Tibial artery (tissue), 4 donors: Measurements from ENCODE around the gene PLD6.
A peak's percentile ranks its signal among the peaks of the same experiment; 100 is the strongest.

Experiments used
- DNase-seq, 2 donors: peaks; one replicate each; pipeline ENCODE4 v3.0.0-alpha.2; 2019
- H3K27ac ChIP-seq, 2 donors: fragments of 200-600 bp; sonication (generic) in 1 of 2; 1 replicate in 1 of 2; 2 replicates in 1 of 2; pipeline ENCODE4 v1.5.1; 2018 to 2019; ENCODE audit warnings: mild to moderate bottlenecking in 1 of 2
- H3K27me3 ChIP-seq, 2 donors: fragments of 200-600 bp; sonication (generic) in 1 of 2; one replicate each; pipeline versions ENCODE4 v1.5.1 to v1.6.0; 2016 to 2019
- H3K36me3 ChIP-seq, 3 donors: fragments of 200-600 bp; sonication (generic) in 2 of 3; one replicate each; pipeline ENCODE4 v1.5.1; 2016 to 2019; ENCODE audit warnings: mild to moderate bottlenecking in 2 of 3
- H3K4me1 ChIP-seq, 4 donors: fragments of 200-600 bp; sonication (generic) in 2 of 4; 1 replicate in 3 of 4; 2 replicates in 1 of 4; pipeline ENCODE4 v1.5.1; 2016 to 2019
- H3K4me3 ChIP-seq, 2 donors: fragments of 200-600 bp; sonication (generic) in 1 of 2; 1 replicate in 1 of 2; 2 replicates in 1 of 2; pipeline ENCODE4 v1.5.1; 2018 to 2019; ENCODE audit warnings: mild to moderate bottlenecking in 2 of 2
- H3K9me3 ChIP-seq, 3 donors: fragments of 200-600 bp; sonication (generic) in 1 of 3; one replicate each; pipeline ENCODE4 v1.5.1; 2016 to 2019
- CTCF ChIP-seq, 2 experiments: fragments of 200-600 bp in 1 of 2; fragments of 450-650 bp in 1 of 2; IDR thresholded peaks; one replicate each; pipeline ENCODE4 v1.5.1; 2017 to 2019; ENCODE audit warnings: antibody characterized with exemption in 2 of 2, mild to moderate bottlenecking in 1 of 2, moderate library complexity in 1 of 2
- intact Hi-C: fragments of 100-400 bp; cut with DNase I; formaldehyde crosslinking; loops from one replicate; pipeline ENCODE4 v1.15.0; 2023; ENCODE audit warnings: low total_unique reads

PLD6 gene

GRCh38 chr17:17214646-17215436, 8.7 kb upstream of the PLD6 start:
- Histone ChIP-seq H3K9me3 (no peaks in the 10 kb centered on the region), H3K27ac (no peak overlapping the region), H3K4me3 (no peak overlapping the region), H3K4me1 (no peaks in the 10 kb centered on the region), H3K36me3 (peaks cover 69 to 93% (median 75%) of the 10 kb centered on the region in 3 donors), H3K27me3 (no peaks in the 10 kb centered on the region)
- intact Hi-C loops = no loop called here
- no peak for TF ChIP-seq CTCF (IDR thresholded peaks at IDR 0.05)
- DNase-seq = no peak

- peaks cover 60 to 82% (median 64%) of the 10 kb centered on the region in 3 donors for H3K36me3 ChIP-seq
- no peaks in the 10 kb centered on the region for H3K4me1 ChIP-seq
- H3K4me3 ChIP-seq = no peak overlapping the region
- H3K9me3 ChIP-seq = no peaks in the 10 kb centered on the region
- intact Hi-C loops = no loop called here
- no peak for DNase-seq
- H3K27me3 ChIP-seq = no peaks in the 10 kb centered on the region
- TF ChIP-seq CTCF (IDR thresholded peaks at IDR 0.05) = no peak
- H3K27ac ChIP-seq = no peak overlapping the region
Observed at GRCh38 chr17:17213775-17214174, 7.6 kb upstream of the PLD6 start.

GRCh38 chr17:17207998-17208397, 1.9 kb upstream of the PLD6 start:
- peaks cover 6 to 42% (median 39%) of the 10 kb centered on the region in 4 donors for H3K4me1 ChIP-seq
- peaks cover 4 to 25% (median 9%) of the 10 kb centered on the region in 3 donors for H3K36me3 ChIP-seq
- H3K27ac ChIP-seq = peak overlapping the region; percentile 75 to 84
- intact Hi-C loops = loop anchor here (10.0 kb wide), 2 partner anchors 173 to 203 kb away; no protein-coding TSS in a partner anchor
- no peaks in the 10 kb centered on the region for H3K27me3 ChIP-seq
- no peak for TF ChIP-seq CTCF (IDR thresholded peaks at IDR 0.05)
- no peaks in the 10 kb centered on the region for H3K9me3 ChIP-seq
- DNase-seq = no peak
- H3K4me3 ChIP-seq = no peak overlapping the region

- no peaks in the 10 kb centered on the region for H3K9me3 ChIP-seq
- peak; percentile 51 to 74 for DNase-seq
- peak overlapping the region; percentile 47 to 62 for H3K4me3 ChIP-seq
- peaks cover 0 to 17% (median 1%) of the 10 kb centered on the region in 3 donors for H3K36me3 ChIP-seq
- peaks cover 6 to 44% (median 39%) of the 10 kb centered on the region in 4 donors for H3K4me1 ChIP-seq
- intact Hi-C loops = loop anchor here (10.0 kb wide), 2 partner anchors 172 to 202 kb away; no protein-coding TSS in a partner anchor
- no peaks in the 10 kb centered on the region for H3K27me3 ChIP-seq
- H3K27ac ChIP-seq = peak overlapping the region; percentile 75 to 84
- no peak for TF ChIP-seq CTCF (IDR thresholded peaks at IDR 0.05)
Observed at GRCh38 chr17:17206913-17207335, 791 bp upstream of the PLD6 start.

GRCh38 chr17:17205368-17206123, 587 bp downstream of the PLD6 start:
- H3K9me3 ChIP-seq = no peaks in the 10 kb centered on the region
- peak overlapping the region; percentile 75 to 84 for H3K27ac ChIP-seq
- peak; percentile 54 to 78 for DNase-seq
- no peak for TF ChIP-seq CTCF (IDR thresholded peaks at IDR 0.05)
- H3K36me3 ChIP-seq = peaks cover 0 to 11% (median 0%) of the 10 kb centered on the region in 3 donors
- no peaks in the 10 kb centered on the region for H3K27me3 ChIP-seq
- peaks cover 6 to 44% (median 39%) of the 10 kb centered on the region in 4 donors for H3K4me1 ChIP-seq
- intact Hi-C loops = loop anchor here (10.0 kb wide), 2 partner anchors 171 to 201 kb away; no protein-coding TSS in a partner anchor
- H3K4me3 ChIP-seq = peak overlapping the region; percentile 47 to 62
